ENCODE measurements around the gene FBXL13.

GRCh38 chr7:102819151-102819550, 255.4 kb downstream of the FBXL13 start:
- TF ChIP-seq CTCF (conservative IDR thresholded peaks at IDR 0.05; ENCODE audit: low read length), result no peak
- no peak for TF ChIP-seq EZH2phosphoT487 (IDR thresholded peaks at IDR 0.05; ENCODE audit: borderline replicate concordance, low read depth, low read length)

Data from OCI-LY7 (cell line).